HepG2 (cell line): ENCODE measurements around the gene CDK8.

ENCODE experiments used
- HNRNPUL1 ChIP-seq: fragments of 200-400 bp; formaldehyde crosslinking; IDR thresholded peaks from 2 replicates; pipeline ENCODE4 v1.6.1; 2017; ENCODE audit warnings: low read depth, mild to moderate bottlenecking, low read length, moderate library complexity
- SMAD3 ChIP-seq: sonication (generic); formaldehyde crosslinking; IDR thresholded peaks from 2 replicates; pipeline ENCODE4 v1.4.0; 2020; ENCODE audit warnings: missing genetic modification reagents
- TGIF2 ChIP-seq: IDR thresholded peaks from 2 replicates; pipeline ENCODE4 v1.6.1; 2016; ENCODE audit warnings: control low read depth, missing compliant biosample characterization
- ZNF629 ChIP-seq: sonication (generic); formaldehyde crosslinking; conservative IDR thresholded peaks from 2 replicates; pipeline ENCODE4 v1.5.0; 2020; ENCODE audit warnings: missing genetic modification reagents

- TF ChIP-seq TGIF2 (CRISPR knock-in tag) (no peak), HNRNPUL1 (no peak), ZNF629 (no peak), SMAD3 (CRISPR knock-in tag) (no peak)
These were observed 41.9 kb downstream of the CDK8 start for GRCh38 chr13:26295812-26296211.
